Measurements from ENCODE around the gene EPB42. TPM values are rescaled to one million over a fixed set of nuclear protein-coding genes. Genes with fewer than 3 reads are reported as not detected.
"Not testable (repeated sequence)": the region's sequence is repeated elsewhere in the genome, so short reads cannot be mapped to it uniquely, and the experiment has no call there.

EPB42 gene
- total RNA-seq, 1 donor from 2014 or later, result 4.5 TPM

- no peak for DNase-seq (ENCODE audit: low spot score)
- no peak for ATAC-seq
- intact Hi-C loops (cut with DNase I), result no loop called here
Measured at GRCh38 chr15:43215961-43216360, 4.9 kb downstream of the EPB42 start.

DNA sequence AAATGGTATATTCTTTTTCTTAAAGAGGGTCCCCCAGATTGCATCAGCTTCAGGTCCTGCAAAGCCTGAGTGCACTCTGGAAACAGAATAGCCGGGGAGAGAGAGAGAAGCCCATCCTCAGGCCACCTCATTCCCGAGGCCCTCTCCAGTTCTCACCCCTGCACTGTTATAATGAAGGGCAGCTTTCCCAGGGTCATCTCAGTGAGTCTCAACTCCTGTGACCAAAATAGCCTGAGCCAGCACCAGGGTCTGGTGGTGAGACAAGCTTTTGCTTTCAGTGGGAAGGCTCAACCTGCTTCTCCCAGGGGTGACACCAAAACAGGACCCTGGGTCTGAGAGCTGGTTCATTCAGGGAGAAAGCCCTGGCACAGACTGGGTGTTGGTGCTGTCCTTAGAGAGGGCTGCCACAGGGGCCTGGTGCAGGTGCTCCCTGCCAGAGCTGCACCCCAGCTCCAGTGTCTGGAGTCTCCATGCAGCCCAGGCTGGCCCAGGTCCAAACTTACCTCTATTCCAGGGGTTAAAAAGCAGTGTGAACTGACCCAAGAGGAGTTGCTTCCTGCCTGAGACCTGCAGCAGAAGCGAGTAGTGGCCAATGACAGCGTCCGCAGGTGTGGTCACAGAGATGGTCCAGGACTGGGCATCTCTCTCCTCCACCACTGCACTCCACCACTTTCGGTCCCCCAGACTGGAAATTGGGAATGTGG is 6.1 kb downstream of the EPB42 start:
- intact Hi-C loops (cut with DNase I), result no loop called here
- DNase-seq (ENCODE audit: low spot score) (no peak), ATAC-seq (peak; percentile 17)

GRCh38 chr15:43214169-43214568 is 6.6 kb downstream of the EPB42 start:
- intact Hi-C loops (cut with DNase I), result no loop called here
- no peak for DNase-seq (ENCODE audit: low spot score)
- ATAC-seq, result no peak

- intact Hi-C loops (cut with DNase I), result no loop called here
- DNase-seq (ENCODE audit: low spot score) (no peak), ATAC-seq (no peak)
Measured at GRCh38 chr15:43213466-43213865, 7.4 kb downstream of the EPB42 start.

DNA sequence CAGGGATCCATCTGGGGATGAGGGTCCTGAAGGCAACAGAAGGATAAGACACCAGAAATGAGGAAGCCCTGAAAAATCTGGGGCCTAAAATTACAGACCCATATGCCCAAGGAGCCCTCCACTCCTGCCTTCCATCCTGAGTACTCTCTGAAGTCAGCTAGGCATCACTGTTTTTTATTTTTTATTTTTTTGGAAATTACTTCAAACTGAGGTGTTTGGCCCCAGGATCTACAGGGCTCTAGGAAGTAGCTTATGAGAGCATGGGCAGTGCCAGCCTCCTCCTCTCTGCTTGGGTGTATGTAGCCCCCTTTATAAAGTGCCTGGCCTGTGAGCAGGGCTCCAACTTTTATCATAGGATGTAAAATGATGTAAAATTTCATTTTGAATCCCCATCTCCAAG is 7.9 kb downstream of the EPB42 start:
- ATAC-seq (no peak), DNase-seq (ENCODE audit: low spot score) (no peak)
- intact Hi-C loops (cut with DNase I), result no loop called here

DNA sequence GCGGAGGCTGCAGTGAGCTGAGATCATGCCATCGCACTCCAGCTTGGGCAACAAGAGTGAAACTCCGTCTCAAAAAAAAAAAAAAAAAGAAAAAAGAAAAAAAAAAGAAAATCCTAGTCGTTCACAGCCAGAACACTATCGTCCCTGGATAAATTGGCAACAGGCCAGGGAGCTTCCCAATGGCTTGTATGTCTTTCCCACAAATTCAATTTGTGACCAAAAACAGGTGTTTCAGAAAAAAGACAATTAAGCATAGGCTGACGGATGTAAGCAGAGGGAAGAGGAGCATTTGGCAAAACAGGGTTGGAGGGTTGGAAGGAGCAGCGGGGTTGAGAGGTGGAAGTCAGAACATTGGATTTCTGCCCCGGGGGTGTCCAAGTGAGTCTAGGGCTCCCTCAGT is 8.5 kb downstream of the EPB42 start:
- DNase-seq (ENCODE audit: low spot score), result no peak
- ATAC-seq, result no peak
- intact Hi-C loops (cut with DNase I), result no loop called here

- intact Hi-C loops (cut with DNase I), result no loop called here
- ATAC-seq, result no peak
- no peak for DNase-seq (ENCODE audit: low spot score)
Measured at GRCh38 chr15:43211224-43211735, 9.5 kb downstream of the EPB42 start.

GRCh38 chr15:43210807-43211206 is 10.0 kb downstream of the EPB42 start:
- DNase-seq (ENCODE audit: low spot score) (no peak), ATAC-seq (no peak)
- intact Hi-C loops (cut with DNase I), result no loop called here

DNA sequence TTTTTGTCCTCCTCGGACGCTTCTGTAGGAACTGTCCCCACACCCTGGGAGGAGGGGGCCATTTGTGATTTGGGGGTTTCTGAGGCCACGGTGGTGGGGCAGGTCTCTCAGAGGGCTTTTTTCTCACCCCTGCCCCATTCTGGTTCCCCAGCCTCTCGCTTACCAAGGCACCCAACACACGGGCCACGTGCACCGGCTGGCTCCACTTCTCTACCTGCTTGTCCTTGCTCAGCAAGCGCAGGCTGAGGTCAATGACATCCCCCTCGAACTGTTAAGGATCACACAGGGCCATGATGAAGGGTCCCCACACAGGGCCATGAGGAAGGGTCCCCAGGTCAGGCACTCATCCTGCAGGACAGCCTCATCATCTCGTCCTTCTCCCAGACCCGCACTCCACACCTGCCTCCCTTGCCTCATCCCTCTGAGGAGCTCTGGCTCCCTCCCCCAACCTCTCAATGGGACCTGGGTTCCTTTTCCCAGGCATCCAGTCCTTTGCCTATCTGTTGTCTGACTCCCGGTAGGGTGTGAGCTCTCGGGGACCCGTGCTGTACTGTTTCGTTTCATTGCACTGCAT is 10.6 kb downstream of the EPB42 start:
- intact Hi-C loops (cut with DNase I), result no loop called here
- DNase-seq (ENCODE audit: low spot score) (no peak), ATAC-seq (no peak)

- DNase-seq (ENCODE audit: low spot score) (no peak), ATAC-seq (no peak)
- intact Hi-C loops (cut with DNase I), result no loop called here
Measured at GRCh38 chr15:43209059-43209824, 11.6 kb downstream of the EPB42 start.

- intact Hi-C loops (cut with DNase I), result no loop called here
- DNase-seq (ENCODE audit: low spot score) (no peak), ATAC-seq (no peak)
Measured at GRCh38 chr15:43208052-43209002, 12.5 kb downstream of the EPB42 start.

- intact Hi-C loops (cut with DNase I), result no loop called here
- ATAC-seq, result no peak
- no peak for DNase-seq (ENCODE audit: low spot score)
Measured at GRCh38 chr15:43207024-43207423, 13.8 kb downstream of the EPB42 start.

DNA sequence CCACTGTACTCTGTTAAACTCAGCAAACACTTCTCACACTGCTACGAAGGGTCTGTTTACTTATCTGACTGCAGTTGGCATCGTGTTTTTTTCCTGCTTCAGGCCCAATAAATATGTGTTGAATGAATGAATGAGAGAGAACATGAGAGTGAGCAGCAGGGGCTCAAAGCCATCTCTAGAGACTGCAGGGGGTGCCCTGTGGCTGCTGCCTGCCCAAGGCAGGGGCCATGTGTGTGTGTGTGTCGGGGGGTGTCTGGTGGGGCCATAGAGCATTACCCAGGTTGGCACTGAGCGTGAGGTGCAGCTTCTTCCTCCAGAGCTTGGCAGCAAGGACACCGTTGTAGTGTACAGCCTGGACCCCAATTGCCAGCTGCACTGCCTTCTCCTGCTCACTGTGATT is 14.8 kb downstream of the EPB42 start:
- intact Hi-C loops (cut with DNase I), result no loop called here
- DNase-seq (ENCODE audit: low spot score) (no peak), ATAC-seq (no peak)

DNA sequence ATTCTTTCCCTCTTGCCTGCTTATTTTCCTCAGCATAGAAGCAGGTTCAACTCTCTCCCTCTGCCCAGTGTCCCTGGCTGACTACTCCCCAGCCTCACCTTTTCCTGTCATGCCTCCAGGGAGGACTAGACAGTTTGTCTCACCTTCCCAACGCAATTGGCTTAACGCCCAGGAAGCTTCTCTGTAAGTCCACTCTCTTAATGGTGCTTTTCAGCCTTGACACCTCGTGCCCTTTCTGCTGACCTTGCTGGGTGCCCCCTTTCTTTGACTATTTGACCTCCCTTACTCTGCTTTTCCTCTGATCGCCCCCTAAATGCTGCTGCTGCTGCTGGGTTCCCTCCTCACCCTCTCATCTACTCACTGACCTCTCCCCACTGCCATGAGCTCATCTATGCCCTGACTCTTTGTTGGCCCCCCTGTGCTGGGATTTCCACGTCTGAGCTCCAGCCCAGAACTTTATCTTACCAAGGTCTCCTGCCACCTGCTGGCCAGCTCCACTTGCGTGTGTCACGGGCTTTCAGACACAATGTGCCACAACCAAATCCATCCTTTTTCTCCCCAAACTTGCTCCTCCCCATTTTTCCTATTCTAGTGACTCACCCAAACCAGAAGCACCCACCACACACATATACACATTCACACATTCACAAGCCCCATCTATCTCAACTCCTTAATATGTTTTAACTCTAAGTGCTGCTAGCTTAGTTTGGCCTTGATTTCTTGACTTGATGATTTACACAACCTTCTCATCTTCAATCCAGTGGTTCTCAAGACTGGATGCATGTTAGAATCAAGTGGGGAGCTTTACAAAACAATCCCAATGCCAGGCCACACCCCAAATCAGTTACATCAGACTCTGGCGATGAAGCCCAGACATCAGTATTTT is 16.6 kb downstream of the EPB42 start:
- ATAC-seq (peak; percentile 49), DNase-seq (ENCODE audit: low spot score) (peak; percentile 70)
- intact Hi-C loops (cut with DNase I), result no loop called here

GRCh38 chr15:43199945-43200488 is 20.8 kb downstream of the EPB42 start:
- intact Hi-C loops (cut with DNase I), result no loop called here
- no peak for DNase-seq (ENCODE audit: low spot score)
- no peak for ATAC-seq

- intact Hi-C loops (cut with DNase I), result no loop called here
- ATAC-seq (no peak), DNase-seq (ENCODE audit: low spot score) (no peak)
Measured at GRCh38 chr15:43198992-43199391, 21.8 kb downstream of the EPB42 start.

DNA sequence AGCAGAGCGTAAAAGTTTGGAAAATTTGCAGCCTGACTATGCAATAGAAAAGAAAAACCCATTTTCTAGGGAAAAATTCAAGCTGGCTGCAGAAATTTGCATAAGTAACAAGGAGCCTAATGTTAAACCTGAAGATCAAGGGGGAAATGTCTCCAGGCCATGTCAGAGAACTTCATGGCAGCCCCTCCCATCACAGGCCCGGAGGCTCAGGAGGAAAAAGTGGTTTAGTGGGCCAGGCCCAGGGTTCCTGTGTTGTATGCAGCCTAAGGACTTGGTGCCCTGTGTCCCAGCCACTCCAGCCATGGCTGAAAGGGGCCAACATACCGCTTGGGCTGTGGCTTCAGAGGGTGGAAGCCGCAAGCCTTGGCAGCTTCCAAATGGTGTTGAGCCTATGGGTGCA is 22.3 kb downstream of the EPB42 start:
- DNase-seq (ENCODE audit: low spot score); ATAC-seq; intact Hi-C loops (cut with DNase I): not testable (repeated sequence)

DNA sequence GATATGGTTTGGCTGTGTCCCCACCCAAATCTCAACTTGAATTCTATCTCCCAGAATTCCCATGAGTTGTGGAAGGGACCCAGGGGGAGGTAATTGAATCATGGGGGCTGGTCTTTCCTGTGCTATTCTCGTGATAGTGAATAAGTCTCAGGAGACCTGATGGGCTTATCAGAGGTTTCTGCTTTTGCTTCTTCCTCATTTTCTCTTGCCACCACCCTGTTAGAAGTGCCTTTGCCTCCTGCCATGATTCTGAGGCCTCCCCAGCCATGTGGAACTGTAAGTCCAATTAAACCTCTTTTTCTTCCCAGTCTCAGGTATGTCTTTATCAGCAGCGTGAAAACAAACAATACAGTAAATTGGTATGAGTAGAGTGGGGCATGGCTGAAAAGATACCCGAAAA is 23.0 kb downstream of the EPB42 start:
- intact Hi-C loops (cut with DNase I); DNase-seq (ENCODE audit: low spot score); ATAC-seq: not testable (repeated sequence)
